Measurements from ENCODE around the gene CISH.

The CISH gene

DNA sequence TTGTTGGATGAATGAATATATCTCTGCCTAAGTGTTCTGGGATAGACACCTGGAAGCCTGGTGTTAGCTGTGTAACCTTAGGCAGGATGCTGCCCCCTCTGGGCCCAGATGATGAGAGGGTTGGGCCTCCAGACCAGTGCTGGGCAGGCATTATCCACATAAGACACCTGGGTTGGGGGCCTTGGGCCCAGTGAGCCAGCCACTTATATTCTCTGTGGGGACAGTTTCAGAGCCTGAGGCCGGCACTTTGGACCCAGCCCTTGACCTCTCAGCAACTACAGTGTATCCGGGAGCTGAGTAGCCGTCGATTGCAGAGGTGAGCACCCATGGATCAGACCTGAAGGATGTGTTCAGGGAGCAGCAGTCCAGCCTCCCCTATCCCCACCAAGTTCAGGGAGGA lies 40.1 kb downstream of the CISH start:
- DNase-seq (ENCODE audit: low read depth), result no peak

GRCh38 chr3:50570508-50571279 lies 40.9 kb downstream of the CISH start:
- no peak for DNase-seq (ENCODE audit: low read depth)

DNA sequence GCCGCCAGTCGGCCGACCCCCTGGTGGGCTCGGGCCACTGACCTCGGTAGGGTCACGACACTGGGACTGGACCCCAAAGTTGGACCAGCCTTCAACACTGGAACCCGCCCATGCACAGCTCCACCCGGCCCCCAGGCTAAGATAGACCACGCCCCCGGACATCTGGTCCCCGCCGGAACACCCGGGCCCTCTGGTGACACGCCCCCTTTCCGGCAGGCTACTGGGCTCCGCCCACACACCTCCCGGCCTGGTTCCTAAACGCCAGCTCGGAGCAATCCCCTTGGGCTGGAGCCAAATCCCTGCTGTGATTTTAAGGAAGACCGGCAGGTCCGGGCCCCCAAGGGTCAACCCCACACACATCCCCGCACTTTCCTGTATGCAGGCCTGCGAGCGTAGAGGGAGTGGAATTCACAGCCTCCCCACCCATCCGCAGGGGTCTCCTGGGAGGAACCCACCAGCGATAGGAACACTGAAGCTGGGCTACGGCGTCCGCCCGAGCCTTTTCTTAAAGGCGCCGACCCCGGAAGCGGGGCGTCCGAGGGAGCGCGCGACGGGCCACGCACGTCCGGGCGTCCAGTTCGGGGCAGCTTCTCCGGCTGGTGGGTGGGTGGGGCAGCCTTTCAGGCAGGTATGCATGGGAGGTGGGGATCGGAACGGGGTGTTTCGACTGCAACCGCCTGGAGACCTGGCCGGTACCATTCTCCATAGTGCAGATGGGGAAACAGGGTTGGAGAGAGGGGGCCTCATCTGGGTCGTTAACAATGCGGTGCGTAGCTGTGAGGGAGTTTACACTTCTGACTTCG lies 42.4 kb downstream of the CISH start, which contains the start of gene HEMK1:
Gene HEMK1, plus strand, starts transcription at position 576 of the 803 bp plus-strand sequence. CDS start 1,583 bp downstream, outside the sequence.
- peak; percentile 94 for DNase-seq (ENCODE audit: low read depth)

DNA sequence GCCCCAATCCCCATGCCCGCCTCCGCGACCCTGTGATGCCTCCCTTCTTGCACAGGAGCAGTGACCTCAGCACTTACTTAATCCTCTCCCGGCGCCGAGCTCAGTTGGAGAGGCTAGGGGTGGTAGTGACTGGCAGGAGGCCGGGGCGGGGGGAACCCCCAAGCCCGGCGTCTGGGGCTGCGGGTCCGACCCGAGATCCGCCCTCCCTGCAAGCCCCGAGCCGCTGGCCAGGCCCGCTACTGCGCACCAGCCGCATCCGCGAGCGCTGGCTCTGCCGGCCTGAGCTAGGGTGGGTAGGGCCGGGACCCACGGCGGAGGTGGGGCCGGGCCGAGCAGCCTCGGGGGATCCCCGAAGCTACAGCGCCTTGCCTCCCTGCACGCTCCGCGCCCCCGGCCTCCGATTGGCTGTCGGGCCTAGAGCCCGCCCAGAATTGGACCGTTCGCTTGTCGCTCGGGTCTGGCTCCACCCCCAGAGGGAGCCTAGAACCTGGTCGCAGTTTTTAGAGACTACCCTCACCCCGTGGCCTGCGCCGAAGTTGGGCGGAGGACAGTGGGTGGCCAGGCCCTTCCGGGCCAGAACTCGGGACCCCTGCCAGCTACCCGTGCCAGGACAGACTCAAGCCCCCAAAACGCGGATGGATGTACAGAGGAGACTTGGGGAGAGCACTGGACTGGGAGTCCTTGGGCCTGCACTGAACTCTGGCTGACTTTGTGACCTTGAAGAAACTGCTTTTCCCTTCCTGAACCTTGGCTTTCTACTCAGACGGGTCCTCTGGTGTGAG lies 44.0 kb downstream of the CISH start, which contains the start of gene C3orf18:
Gene C3orf18, minus strand, starts transcription at position 362 of the 782 bp plus-strand sequence. CDS start 2,048 bp downstream, outside the sequence.
- DNase-seq (ENCODE audit: low read depth), result peak; percentile 94

DNA sequence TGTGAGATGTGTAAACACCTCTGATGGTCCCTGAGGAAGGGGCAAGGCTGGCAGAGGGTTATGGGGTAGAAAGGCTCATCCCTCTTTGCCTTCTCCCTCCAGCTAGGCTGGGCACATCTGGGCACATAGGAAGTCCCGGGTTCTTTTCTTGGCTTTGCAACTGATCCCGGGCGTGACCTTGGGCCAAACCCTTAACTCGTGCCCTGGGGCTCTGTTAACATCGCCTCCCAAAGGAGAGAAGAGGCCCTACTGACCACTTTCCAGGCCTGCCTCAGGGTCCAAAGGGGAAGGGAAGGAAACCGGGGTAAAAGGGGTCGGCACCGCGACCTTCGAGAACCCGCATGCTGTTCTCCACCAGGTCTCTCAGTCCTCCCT lies 44.6 kb downstream of the CISH start:
- DNase-seq (ENCODE audit: low read depth), result no peak

GRCh38 chr3:50564321-50564720 lies 47.3 kb downstream of the CISH start:
- DNase-seq (ENCODE audit: low read depth), result no peak

GRCh38 chr3:50563867-50564266 lies 47.7 kb downstream of the CISH start:
- no peak for DNase-seq (ENCODE audit: low read depth)

DNA sequence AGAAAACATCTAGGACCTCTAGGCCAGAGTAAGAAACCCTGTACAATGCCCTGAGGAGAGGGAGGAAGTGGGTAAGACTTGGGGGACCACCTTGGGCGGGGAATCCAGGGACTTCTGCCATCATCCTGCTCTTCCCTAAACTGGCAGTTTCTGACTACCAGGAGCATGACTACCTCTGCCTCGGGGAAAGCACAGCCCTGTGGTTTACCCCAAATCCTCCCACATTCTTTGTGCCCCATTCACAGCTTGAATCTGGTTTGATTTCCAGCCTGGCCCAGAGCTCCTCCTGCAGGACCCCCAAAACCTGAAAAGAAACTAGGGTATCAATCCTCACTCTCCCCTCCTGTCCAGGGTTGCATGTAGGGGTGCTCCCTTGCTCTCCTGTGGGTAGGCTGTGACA lies 48.7 kb downstream of the CISH start:
- DNase-seq (ENCODE audit: low read depth), result no peak

GRCh38 chr3:50559702-50560101 lies 51.9 kb downstream of the CISH start:
- no peak for DNase-seq (ENCODE audit: low read depth)

GRCh38 chr3:50557915-50558314 lies 53.7 kb downstream of the CISH start:
- no peak for DNase-seq (ENCODE audit: low read depth)

DNA sequence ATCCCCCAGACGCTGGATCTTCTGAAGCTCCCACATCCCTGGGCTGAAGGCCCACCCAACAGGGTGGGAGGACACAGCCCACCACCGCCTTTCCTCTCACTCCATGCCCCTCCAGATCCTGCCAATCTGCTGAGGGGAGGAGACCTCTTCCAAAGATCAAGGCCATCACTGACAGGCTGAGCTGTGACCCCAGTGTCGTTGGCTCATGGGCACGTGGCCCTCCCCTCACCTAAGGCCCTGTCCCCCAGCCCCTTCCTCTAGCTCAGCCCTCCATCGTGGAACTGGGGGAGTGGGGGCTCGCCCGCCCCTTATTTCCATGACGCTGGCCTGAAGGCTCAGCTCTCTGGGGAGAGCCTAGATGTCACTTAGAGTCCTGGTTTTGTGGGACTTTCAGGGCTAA lies 54.5 kb downstream of the CISH start:
- no peak for DNase-seq (ENCODE audit: low read depth)

All from activated T-cell treated with anti-CD3 and anti-CD28 coated beads for 24 hours (primary cell).